Lower leg skin (tissue), 3 donors: Measurements from ENCODE around the gene PLPPR3.

ENCODE experiments used
- POLR2A ChIP-seq, 2 donors: fragments of 450-650 bp; IDR thresholded peaks; one replicate each; pipeline ENCODE4 v1.6.1; 2016 to 2017; ENCODE audit warnings: antibody characterized with exemption in 2 of 2, mild to moderate bottlenecking in 1 of 2, moderate library complexity in 1 of 2
- TF ChIP-seq, protein P1 (sequence below), 3 donors: fragments of 450-650 bp; IDR thresholded peaks; one replicate each; pipeline ENCODE4 v1.5.1; 2016; ENCODE audit warnings: antibody characterized with exemption in 3 of 3, mild to moderate bottlenecking in 3 of 3, moderate library complexity in 2 of 3

DNA sequence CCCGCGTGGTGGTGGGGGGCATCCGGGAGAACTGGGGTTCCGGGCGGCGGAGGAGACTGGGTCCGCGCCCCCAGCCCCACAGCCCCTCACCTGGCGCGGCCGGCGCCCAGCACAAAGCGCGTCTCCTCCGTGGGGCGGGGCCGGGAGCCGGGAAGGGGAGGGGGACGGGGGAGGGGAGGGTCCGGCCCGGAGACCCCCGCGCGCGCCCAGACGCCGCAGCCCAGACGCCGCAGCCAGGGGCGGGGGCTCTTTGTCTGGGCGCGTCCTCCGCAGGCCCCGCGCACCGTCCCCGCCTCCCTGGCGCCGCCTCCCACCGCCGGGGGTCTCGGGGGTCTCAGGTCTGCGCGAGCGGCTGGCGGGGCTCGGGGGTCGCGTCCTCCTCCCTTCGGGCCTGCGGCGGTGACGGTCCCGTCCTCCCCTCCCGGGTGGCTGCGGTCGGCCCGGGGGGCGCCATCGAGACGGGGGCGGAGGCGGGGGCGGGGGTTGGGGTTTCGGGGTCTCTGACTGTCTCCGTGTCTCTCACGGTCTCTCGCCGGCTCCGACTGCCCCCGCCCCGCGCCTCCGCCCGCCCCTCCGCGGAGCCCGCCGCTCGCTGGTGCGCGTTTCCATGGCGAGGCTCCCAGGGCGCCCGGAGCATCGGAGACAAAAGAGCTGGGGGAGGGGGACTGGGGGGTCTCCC is at the start of gene PLPPR3:
- TF ChIP-seq, protein P1, sequence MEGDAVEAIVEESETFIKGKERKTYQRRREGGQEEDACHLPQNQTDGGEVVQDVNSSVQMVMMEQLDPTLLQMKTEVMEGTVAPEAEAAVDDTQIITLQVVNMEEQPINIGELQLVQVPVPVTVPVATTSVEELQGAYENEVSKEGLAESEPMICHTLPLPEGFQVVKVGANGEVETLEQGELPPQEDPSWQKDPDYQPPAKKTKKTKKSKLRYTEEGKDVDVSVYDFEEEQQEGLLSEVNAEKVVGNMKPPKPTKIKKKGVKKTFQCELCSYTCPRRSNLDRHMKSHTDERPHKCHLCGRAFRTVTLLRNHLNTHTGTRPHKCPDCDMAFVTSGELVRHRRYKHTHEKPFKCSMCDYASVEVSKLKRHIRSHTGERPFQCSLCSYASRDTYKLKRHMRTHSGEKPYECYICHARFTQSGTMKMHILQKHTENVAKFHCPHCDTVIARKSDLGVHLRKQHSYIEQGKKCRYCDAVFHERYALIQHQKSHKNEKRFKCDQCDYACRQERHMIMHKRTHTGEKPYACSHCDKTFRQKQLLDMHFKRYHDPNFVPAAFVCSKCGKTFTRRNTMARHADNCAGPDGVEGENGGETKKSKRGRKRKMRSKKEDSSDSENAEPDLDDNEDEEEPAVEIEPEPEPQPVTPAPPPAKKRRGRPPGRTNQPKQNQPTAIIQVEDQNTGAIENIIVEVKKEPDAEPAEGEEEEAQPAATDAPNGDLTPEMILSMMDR (IDR thresholded peaks at IDR 0.05), result no peak
- no peak for TF ChIP-seq POLR2A (IDR thresholded peaks at IDR 0.05)
